GM12872 (cell line): ENCODE data around the gene GLRA1.

Experiments used
- TF ChIP-seq, protein P1 (sequence below): IDR thresholded peaks from 3 replicates; pipeline ENCODE4 v1.5.1; 2011; ENCODE audit warnings: low read depth, mild to moderate bottlenecking, low read length, moderate library complexity; ENCODE audit not compliant: insufficient read depth

The GLRA1 gene

DNA sequence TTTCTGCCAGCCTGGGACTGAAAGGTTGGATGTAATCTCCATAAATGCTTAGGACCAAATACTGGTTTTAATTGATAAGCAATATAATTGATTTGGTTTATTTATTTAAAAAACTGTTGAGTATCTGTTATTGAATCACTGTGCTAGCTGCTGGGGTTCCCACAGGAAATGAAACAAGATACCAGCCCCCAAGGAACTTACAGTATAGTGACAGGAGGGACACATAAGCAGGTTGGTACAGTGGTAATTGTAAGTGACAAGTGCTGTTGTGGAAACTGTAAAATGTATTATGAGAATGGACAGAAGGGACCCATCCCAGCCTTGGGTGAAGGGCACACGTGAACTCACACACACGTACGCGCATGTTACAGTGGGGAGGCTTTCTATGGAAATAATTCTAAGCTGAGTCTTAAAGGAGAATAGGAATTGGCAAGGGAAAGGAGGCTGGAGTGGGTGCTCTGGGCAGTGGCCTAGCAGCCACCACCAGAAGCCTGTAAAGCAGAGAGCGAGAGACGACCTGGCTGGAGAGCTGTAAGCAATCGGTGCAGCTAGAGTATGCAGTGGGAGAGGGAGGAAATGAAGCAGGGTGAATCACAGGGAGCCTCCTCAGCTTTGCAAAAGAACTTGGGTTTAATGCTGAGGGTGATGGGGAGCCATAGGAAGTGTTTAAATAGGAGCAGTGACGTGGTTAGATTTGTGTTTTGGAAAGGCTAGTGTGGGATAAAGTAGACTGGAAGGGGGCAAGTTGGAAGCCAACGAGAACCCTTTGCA, 39.3 kb downstream of the GLRA1 start:
- TF ChIP-seq, protein P1, sequence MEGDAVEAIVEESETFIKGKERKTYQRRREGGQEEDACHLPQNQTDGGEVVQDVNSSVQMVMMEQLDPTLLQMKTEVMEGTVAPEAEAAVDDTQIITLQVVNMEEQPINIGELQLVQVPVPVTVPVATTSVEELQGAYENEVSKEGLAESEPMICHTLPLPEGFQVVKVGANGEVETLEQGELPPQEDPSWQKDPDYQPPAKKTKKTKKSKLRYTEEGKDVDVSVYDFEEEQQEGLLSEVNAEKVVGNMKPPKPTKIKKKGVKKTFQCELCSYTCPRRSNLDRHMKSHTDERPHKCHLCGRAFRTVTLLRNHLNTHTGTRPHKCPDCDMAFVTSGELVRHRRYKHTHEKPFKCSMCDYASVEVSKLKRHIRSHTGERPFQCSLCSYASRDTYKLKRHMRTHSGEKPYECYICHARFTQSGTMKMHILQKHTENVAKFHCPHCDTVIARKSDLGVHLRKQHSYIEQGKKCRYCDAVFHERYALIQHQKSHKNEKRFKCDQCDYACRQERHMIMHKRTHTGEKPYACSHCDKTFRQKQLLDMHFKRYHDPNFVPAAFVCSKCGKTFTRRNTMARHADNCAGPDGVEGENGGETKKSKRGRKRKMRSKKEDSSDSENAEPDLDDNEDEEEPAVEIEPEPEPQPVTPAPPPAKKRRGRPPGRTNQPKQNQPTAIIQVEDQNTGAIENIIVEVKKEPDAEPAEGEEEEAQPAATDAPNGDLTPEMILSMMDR: no peak

DNA sequence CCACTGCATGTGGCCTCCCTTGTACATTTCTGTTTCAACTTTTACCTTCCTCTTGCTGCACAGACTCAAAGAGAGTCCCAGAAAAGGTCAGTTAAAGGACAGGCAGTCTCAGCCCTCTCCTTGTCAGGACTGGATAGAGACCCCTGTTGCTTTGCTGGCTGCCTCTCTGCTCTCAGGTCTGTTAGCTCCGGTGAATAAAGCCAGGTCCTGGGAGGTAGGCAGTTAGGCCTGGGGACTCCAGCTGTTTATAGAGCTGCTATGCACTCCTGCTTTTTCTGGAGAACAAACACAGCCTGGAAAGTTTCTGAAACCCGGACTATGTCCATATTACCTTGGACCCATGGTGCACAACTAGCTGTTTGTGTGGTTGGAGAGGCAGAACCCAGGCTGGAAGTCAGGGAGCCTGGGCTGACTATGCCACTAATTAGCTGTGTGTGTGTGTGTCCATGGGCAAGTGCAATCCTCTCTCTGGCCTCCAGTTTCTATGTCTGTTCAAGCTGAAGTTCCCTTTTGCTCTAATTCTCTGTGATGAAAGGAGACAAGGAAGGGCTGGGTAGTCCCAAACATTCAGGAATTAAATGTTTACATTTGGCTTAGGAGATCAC, 42.9 kb downstream of the GLRA1 start:
- TF ChIP-seq, protein P1: no peak

- TF ChIP-seq, protein P1: no peak
These were observed 44.3 kb downstream of the GLRA1 start for GRCh38 chr5:151880324-151880723.

DNA sequence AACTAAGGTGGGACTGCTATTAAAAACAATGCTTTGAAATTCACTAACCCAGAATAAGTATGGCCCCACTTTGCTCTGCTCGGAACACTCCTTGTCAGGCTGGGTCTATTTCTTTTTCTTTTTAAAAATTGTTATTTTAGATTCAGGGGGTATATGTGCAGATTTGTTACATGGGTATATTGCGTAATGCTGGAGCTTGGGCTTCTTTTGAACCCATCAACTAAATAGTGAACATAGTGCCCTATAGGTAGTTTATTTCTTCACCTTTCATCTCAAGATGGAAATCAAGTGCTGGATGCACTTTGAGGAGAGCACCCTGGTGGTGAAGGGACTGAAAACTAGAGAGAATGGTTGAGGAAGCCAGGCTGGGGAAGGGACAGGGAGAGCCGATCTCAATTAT, 51.0 kb downstream of the GLRA1 start:
- TF ChIP-seq, protein P1: no peak

- TF ChIP-seq, protein P1: no peak
These were observed 52.0 kb downstream of the GLRA1 start for GRCh38 chr5:151872701-151873100.

DNA sequence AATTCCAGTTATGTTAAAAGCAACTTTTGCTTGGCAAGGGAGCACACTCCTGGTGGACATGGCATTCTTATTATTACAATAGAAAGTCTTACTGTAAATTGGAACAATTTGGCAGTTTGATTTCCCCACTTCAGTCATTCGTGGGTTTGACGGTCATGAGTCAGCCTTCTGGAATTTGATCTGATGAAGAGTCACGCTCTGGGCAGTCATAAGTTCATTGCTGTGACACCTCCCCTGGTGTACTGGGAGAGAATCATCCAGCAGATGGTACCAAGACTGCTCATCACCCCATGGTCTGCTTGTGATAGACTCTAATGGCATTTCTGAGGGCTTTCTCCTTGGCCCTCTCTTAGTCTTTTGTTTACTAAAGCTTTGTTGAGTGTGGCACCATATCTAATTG, 53.8 kb downstream of the GLRA1 start:
- TF ChIP-seq, protein P1: no peak

DNA sequence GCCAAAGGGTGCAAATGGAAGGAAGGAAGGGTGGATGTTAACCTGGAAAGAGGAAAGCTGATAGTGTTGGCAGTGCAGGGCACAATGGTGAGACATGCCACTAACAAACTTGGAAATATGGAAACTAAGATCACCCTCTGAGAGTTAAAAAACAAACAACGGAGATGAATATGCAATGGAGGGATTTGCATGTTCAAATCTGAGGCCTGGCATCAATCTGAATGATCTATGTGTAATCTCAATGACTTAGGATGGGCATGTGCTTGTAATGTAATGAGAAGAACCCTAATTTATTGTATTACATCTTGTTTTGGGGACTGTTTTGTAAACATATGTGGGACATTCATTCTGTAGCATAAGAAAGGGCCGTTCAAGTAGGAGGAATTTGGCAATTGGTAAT, 54.4 kb downstream of the GLRA1 start:
- TF ChIP-seq, protein P1: no peak
